Chondrocyte (in vitro differentiated cells): Measurements from ENCODE around the gene ITK. TPM values are rescaled to one million over a fixed set of nuclear protein-coding genes. Genes with fewer than 3 reads are reported as not detected.

Source experiments
- DNase-seq: peaks from one replicate; pipeline ENCODE4 v3.0.0; 2021; ENCODE audit warnings: mixed read lengths, low spot score
- H3K27ac Mint-ChIP-seq: one replicate; pipeline ENCODE4 v1.8.0; 2021; ENCODE audit warnings: mild to moderate bottlenecking, moderate library complexity, mixed read lengths; ENCODE audit not compliant: unreplicated experiment
- H3K27me3 Mint-ChIP-seq: 2 replicates; pipeline ENCODE4 v1.8.0; 2021; ENCODE audit warnings: low read depth, mixed read lengths
- H3K36me3 Mint-ChIP-seq: 2 replicates; pipeline ENCODE4 v1.8.0; 2021; ENCODE audit warnings: low read depth, mixed read lengths
- H3K4me1 Mint-ChIP-seq: 2 replicates; pipeline ENCODE4 v1.8.0; 2021; ENCODE audit warnings: low read depth, mild to moderate bottlenecking, mixed read lengths
- H3K4me3 Mint-ChIP-seq: one replicate; pipeline ENCODE4 v1.8.0; 2021; ENCODE audit warnings: mild to moderate bottlenecking, moderate library complexity, mixed read lengths; ENCODE audit not compliant: unreplicated experiment
- H3K9me3 Mint-ChIP-seq: 2 replicates; pipeline ENCODE4 v1.8.0; 2021; ENCODE audit warnings: low read depth, mixed read lengths
- CTCF ChIP-seq: fragments of 200-600 bp; sonication (generic); IDR thresholded peaks from 2 replicates; pipeline ENCODE4 v1.5.0; 2021; ENCODE audit warnings: antibody characterized with exemption, mild to moderate bottlenecking, moderate library complexity
- total RNA-seq: library from RNA; stranded (reverse); gene quantifications from 3 replicates; pipeline ENCODE4 v1.2.1, GENCODE V29; 2021

Gene ITK
- total RNA-seq, 1 donor from 2014 or later: not detected

- DNase-seq: no peak
- Mint-ChIP-seq H3K4me3 (no peak overlapping the region), H3K9me3 (no peaks in the 10 kb centered on the region), H3K27ac (no peak overlapping the region), H3K27me3 (no peaks in the 10 kb centered on the region), H3K4me1 (peaks cover 21% of the 10 kb centered on the region), H3K36me3 (no peaks in the 10 kb centered on the region)
- no peak for TF ChIP-seq CTCF
Measured at GRCh38 chr5:157283434-157283833, 102.8 kb downstream of the ITK start.

DNA sequence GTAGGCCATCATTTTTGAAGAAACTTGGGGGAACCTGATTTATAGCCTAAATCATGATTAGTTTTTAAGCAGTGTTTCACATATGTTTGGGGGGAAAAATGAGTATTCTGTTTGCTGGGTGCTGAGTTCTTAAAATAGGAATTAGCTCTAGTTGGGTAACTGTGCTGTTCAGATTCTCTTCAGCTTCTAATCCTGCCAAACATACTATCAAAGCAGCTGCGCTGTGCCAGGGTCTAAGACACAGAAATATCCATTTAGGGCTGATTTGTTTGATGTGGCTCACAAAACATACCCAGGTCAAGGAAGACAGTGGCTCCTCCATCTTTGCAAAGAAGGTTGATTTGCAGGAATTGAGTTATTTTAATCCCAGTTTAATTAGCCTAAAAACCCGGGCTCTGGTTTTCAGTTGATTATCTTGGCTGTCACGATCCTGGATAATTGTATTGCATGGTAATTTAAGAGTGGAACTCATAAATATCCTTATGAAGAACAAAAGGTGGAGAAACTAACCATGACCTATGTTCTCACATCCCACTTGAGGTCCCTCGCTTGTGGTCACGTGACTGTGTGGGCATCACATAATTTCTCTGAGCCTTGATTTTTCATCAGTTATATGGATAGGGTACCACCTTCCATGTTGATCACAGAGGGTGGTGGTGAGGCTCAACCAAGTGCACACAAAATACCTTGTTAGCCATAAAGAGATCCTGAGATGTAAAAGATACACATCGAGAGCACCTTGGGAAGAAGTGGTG is 104.0 kb downstream of the ITK start:
- Mint-ChIP-seq H3K4me3 (no peak overlapping the region), H3K27me3 (no peaks in the 10 kb centered on the region), H3K36me3 (no peaks in the 10 kb centered on the region), H3K27ac (no peak overlapping the region), H3K9me3 (no peaks in the 10 kb centered on the region), H3K4me1 (peaks cover 21% of the 10 kb centered on the region)
- no peak for TF ChIP-seq CTCF
- no peak for DNase-seq

DNA sequence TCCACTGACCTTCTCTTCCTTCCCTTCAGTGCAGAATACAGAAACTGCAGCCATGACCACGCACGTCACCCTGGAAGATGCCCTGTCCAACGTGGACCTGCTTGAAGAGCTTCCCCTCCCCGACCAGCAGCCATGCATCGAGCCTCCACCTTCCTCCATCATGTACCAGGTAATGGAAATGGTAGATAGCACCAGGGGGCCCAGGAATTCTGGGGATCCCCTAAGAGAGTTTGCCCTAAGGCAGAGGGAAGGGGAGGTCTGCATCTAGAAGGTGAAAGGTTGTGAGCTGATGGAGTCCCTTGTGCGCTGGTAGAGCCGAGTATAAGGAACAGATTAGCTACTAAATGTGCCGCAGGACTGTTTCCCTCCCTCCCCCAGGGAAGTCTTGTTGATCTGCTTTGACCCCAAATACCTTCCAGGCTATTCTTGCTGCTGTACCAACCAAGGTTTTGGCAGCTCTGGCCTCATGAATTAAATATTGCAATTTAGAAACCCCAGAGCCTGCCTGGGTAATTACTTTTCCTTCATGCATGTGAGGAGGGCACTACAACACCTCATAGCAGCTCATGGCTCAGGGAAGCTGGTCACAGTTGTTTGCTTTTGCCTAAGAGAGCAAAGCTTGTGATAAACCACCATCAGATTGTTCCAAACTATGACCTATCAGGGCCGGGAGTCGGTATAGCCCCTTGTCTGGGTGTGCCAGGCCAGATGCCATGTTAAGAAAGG is 104.8 kb downstream of the ITK start:
- DNase-seq: no peak
- Mint-ChIP-seq H3K4me3 (no peak overlapping the region), H3K36me3 (no peaks in the 10 kb centered on the region), H3K4me1 (peaks cover 25% of the 10 kb centered on the region), H3K27ac (no peak overlapping the region), H3K9me3 (no peaks in the 10 kb centered on the region), H3K27me3 (no peaks in the 10 kb centered on the region)
- no peak for TF ChIP-seq CTCF

DNA sequence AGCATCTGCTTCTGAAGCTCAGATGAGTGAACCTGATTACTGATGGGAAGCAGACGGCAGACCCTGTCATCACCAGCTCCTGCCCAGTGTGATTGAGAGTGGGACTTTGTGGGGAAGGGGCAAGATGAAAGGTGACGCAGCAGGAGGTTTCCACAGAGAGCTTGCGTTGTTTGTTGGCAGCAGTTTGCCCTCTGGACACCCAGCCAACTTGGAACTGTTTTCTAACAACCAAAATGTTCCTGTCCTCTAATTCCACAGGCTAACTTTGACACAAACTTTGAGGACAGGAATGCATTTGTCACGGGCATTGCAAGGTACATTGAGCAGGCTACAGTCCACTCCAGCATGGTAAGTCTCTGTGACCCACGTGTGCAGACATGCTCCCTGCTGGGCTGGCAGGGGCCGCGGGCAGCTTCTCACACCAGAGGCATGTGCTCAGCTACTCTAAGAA is 106.1 kb downstream of the ITK start:
- H3K36me3 Mint-ChIP-seq: no peaks in the 10 kb centered on the region

More for the DNA sequence above, 106.1 kb downstream of the ITK start:
- Mint-ChIP-seq H3K27me3 (no peaks in the 10 kb centered on the region), H3K4me1 (peaks cover 32% of the 10 kb centered on the region), H3K27ac (peak overlapping the region; percentile 13), H3K9me3 (no peaks in the 10 kb centered on the region), H3K4me3 (no peak overlapping the region)
- no peak for TF ChIP-seq CTCF
- no peak for DNase-seq
